GM18502 (cell line): ENCODE data around the gene BOD1.
A peak's percentile ranks its signal among the peaks of the same experiment; 100 is the strongest.

ENCODE experiments used
- ATAC-seq: cut with Tn5 transposase; IDR thresholded peaks from one replicate; pipeline ENCODE4 v1.9.1; 2021; ENCODE audit warnings: mild to moderate bottlenecking; ENCODE audit not compliant: unreplicated experiment, poor library complexity

Gene BOD1

DNA sequence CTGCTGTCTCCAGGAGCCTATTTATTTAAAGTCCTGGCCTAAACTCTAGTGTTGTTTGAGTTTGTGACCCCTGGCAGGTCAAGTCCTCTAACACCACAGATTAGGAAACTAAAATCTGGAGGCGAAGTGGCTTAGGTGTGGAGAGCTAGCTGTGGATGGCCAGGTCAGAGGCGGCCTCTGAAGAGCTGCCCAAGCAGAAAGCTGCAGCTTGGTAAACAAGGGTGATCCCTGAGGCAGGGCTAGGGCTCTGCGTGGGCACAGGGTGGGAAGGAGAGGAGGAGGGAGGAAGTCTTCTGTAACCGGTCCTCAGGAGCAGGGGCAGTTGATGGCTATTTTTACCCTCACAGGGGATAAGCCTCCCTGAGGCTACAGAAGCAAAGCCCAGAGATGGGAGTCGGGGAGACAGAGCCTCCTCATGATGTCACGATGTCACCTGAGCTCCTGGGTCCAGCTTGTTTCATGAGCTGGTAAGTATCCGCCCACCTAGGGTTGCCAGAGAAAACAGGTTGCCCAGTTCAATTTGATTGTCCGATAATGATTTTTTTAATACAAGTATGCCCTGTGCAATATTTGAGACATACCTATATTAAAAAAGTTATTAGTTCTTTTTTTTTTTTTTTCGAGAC is 25.9 kb upstream of the BOD1 start:
- ATAC-seq, result no peak

DNA sequence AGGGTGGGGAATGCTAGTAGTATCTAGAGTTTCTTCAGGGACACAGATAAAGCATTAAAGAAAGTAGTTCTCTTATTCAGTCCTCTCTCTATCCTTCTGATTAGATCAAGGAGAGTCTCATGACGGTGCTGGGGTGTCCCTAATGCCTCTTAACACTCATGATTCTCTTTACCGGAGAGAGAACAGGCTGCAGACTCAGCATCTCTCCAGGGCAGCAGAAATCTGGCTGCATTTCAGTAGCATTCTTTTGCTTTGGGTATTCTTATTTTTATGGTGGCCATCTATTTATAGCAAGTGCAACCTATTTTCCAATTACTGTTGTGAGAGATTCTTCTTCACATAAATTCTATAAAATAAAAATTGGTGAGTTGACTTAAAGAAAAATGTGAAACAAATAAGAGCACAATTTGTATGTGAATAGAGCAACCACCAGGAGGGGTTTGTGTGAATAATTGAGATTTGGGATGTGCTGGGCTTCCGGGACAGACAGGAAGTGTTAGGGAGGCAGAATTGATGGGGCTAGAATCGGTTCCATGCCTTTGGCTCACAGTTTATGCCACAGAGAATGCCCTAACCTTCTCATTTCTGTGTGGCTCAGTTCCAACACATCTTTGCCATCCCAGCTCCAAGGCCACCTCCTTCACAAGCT is 23.8 kb upstream of the BOD1 start:
- no peak for ATAC-seq

DNA sequence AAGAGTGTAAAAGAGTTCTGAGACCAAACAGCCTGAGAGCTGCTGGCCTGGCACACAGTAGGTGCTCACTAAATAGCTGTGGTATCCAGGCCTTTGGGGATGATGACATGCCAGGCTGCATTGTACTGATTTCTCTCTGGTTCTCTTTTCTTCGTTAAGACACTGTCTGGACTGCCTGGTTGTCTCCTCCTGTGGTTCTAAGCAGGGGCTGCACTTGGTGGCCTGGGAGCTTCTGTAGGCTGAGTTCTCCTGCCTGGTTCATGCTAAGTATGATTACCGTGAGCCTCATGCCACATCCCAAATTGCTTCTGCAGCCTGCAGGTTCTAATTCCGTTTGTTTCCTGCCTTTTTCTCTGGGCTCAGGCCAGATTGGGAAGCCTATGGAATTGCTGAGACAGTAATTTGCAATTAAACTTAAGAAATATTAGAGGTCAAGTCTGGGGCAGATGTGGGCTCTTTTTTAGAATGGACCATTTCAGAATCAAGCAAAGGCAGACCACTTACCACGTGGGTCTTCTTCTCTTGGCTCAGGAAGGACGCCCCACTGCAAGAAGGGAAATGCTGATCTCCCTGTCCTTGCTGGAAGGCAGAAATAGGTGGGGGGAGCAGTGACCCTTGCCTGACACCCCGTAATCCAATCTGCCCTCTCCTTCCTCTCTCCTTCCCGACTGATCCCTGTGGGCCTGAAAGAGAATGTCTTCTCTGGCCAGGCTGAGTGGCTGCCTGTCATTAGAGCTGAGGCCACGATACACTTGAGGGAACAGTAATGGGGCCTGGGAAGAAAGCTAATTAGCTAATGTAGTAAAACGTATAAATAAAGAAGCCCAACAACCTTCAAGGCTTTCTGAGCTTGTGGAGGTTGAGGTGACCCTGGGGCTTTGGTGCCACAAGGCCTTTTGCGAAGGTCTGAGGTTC is 21.9 kb upstream of the BOD1 start:
- ATAC-seq, result no peak

- ATAC-seq, result no peak
Observed at GRCh38 chr5:173637340-173637739, 20.9 kb upstream of the BOD1 start.

DNA sequence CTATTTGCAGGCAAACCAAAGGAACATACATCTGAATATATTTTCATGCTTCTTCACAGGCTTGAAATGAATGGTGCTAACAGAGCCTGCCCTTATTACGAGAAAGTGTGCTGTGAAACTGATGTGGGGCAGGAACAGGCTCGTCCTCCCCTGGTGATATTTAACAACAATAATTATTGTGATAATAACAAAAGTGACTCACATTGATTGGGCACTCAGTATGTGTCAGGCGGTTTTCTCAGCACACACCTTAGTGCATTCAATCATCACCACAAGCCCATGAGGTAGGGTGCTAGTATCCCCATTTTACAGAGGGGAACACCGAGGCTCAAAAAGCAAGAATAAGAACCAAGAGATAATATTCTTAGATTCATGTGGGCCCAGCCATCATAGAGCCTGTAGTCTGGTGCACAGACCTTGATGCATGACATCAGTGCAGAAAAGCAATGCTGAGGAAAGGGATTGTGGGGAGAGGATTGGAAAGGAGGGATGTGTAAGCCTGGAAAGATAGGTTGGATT is 18.1 kb upstream of the BOD1 start:
- no peak for ATAC-seq

DNA sequence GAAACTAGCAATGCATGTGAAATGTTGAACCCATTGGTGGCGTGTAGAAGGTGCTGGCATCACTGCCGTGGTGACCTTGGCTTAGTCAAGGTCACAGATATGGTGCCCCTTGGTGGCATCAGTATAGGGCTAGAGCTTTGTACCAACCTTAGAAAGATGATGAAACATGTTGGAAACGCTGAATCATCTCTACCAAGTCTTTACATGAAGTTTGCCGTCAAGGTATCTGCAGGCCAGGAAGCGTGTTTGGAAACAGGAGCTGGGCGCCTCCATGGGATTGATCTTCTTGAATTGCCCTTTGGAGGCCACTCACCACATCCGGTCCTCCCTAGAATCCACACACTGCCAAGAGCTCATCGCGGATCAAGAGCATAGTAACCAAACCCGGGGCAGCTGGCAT is 16.9 kb upstream of the BOD1 start:
- ATAC-seq, result no peak

- ATAC-seq, result no peak
Observed at GRCh38 chr5:173631478-173631877, 15.0 kb upstream of the BOD1 start.

GRCh38 chr5:173630724-173631365 is 14.4 kb upstream of the BOD1 start:
- ATAC-seq, result no peak

DNA sequence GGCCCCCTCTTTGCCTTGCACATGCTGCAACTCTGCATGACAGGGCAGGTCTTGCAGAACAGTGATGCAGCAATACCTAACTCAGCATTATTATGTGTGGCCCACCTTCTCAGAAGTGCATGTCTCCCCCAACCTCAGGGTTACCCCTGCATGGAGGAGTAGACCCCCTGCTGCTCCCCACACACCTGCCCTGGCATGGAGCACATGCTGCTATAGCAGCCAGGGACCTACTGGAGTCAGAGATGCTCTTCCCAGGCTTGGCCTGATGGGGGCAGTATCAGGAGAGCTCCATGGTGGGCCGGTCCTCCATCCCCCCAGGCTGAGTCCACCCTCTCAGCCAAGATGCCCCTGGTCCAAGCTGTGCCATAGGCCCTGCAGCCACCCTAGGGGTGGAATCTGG is 13.2 kb upstream of the BOD1 start:
- ATAC-seq, result peak; percentile 43

DNA sequence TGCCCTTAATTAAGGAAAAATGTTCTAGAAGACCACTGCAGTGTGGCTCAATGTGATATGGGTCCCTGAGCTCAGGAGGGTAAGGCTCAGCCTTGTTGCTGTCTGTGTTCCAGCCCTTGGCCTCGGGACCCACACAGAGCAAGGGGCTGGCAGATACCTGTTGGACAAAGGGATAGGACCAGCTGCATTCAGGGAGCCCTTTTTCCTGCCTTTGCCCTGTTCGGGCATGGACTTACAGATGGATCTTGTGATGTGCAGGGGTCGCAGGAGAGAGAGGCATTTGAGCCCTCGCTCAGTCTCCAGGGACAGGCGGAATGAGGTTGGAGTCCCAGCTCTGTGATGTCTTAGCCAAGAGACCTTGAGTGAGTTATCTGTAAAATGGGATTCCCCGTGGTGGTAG is 12.1 kb upstream of the BOD1 start:
- no peak for ATAC-seq

DNA sequence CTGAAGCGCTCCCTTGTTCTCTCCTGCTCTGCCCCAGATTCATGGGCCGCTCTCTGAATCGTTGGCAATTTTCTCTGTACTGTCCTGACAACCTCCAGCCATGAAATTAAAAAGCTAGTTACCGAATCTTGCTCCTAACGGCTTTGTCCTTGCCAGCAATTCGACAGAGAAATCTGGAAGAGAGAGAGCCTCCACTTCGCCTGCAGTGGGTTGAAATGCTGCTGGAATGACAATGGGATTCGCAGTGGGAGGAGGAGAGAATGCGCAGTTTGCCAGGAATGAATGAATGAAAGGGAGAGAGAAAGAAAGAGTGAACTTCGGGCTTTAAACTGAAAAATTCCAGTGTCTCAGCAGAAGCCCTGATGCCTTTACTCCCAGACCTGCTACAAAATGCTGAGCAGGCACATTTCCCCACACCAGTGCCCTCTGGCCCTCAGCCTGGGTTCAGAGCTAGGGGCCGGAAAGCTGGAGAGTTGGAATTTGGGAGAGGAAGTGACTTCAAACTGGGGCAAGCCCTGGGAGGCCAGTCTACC is 11.5 kb upstream of the BOD1 start:
- no peak for ATAC-seq

DNA sequence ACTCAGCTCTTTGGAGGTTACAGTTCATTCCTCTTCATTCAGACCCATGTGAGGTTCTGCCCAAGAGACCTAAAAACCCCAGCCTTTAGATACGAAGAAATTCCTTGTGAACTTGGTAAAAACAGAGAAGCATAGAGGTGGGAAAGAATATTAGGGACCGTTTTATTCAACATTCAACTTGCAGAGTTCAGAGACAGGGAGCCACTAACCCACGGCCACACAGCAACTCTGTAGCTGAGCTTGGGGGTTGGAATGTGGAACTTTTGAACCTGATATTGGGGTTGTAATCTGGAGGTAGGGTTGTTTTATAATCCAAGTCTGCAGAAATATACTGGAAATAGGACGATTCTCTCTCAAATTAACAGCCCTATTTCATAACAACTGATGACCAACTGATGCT is 10.8 kb upstream of the BOD1 start:
- ATAC-seq, result no peak

- no peak for ATAC-seq
Observed at GRCh38 chr5:173626505-173626820, 10.0 kb upstream of the BOD1 start.

DNA sequence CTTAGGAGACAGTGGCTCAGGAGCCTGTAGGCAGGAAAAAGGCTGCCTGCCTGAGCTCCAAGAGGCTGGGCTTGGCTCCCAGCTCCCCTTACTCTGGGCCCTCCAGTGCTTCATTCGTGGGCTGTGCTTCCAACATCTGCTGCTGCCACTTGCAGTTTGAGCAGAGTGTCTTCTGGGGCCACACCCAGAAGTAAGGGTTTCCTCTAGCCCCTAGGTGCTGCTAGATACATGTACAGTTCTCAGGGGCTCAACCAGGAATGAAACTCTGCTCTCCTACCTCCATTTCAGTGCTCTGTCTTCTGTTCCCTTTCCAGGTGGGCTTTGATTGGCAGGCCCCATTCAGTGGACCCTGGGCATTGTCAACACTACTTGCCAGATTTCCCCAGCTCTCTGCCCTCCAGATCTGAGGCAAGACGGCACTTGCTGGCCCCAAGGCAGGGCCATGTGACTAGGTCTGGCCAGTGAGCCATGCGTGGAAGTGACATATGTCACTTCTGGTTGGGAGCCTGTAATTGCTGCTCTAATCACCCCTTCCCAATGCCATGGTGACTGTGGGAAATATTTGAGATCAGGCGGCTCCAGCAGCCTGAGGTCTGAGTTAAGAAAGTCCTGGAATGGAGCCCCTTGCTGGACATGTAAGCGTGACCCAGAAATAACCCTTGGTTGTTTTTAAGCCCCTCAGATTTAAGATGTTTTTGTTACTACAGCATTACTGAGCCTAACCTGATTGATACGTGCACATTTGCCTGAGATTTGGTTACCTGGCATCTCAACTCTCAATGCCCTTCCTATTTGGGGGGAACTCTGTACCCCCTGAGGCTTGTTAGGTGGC is 9.4 kb upstream of the BOD1 start:
- peak; percentile 58 for ATAC-seq

- no peak for ATAC-seq
Observed at GRCh38 chr5:173625261-173625660, 8.8 kb upstream of the BOD1 start.

GRCh38 chr5:173624282-173624681 is 7.8 kb upstream of the BOD1 start:
- no peak for ATAC-seq

DNA sequence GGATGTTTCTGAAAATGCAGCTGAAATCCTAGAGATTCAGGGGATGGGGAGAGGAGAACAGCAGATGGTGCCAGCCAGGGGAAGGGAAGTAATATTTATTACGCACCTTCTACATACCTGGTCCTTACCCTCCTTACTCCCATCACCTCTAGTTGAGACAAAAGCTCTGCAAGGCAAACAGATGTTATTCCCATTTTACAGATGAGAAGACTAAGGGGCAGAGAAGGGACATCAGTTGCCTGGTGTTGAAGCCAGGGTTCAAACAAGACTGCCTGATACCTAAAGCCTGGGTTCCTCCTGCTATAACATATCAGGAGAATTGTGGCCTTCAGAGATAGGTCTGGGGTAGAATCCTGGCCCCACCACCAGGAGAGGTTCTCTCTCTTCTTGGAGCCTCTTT is 7.3 kb upstream of the BOD1 start:
- ATAC-seq, result no peak

DNA sequence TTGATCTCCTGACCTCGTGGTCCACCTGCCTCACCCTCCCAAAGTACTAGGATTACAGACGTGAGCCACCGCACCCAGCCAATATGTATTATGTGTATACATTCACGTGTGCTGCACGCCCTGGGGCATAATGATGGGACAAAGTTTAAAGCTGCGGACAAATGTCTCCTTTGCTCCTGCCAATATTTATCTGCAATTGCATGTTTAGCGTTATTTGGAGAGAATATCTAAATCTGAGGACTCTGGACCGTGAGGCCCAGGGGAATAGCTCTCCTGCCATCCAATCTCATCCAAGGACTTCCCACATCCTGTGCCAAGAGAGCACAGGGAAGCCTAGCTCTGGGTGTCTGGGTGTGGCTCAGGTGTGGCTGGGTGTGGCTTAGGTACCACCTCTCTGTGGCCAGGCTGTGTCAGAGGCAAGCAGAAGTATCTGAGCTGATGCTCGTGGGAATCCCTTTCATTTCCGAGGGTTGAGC is 6.9 kb upstream of the BOD1 start:
- no peak for ATAC-seq

DNA sequence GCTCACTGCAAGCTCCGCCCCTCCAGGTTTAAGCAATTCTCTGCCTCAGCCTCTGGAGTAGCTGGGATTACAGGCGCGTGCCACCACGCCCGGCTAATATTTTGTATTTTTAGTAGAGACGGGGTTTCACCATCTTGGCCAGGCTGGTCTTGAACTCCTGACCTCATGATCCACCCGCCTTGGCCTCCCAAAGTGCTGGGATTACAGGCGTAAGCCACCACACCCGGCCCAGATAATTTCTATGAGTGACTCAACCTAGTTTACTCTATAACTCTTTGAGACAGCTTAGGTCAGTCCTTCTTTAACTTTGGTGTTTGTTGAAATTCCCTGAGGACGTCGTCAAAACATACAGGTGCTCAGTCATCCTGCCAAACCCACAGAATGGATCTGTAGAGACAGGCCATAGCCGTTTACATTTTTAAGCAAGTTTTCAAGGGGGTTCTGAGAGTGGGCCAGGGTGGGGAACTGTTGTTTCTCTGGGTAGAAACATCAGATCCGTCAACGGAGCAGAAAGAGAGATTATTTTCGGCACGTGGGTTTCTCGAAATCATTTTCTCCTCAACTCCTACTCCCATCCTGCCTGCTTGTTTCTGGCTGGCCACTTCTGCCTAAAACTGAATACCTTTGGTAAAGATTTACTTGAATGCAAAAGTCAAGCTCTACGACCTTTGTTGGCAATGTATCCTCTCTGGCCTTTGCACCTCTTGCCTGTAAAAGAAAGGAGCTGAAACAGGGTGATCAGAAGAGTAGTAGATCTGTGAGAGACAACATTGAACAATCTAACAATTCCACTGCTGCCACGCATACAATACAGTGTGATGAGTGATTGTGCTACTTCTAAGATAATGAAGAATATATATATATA is 6.0 kb upstream of the BOD1 start:
- no peak for ATAC-seq
